GM21515 (cell line): ENCODE data around the gene CD37.
"Not testable (repeated sequence)": the region's sequence is repeated elsewhere in the genome, so short reads cannot be mapped to it uniquely, and the experiment has no call there.

Source experiments
- ATAC-seq: cut with Tn5 transposase; IDR thresholded peaks from one replicate; pipeline ENCODE4 v1.9.1; 2021; ENCODE audit not compliant: unreplicated experiment

CD37 gene

GRCh38 chr19:49373174-49373573, 38.0 kb downstream of the CD37 start:
- ATAC-seq: not testable (repeated sequence)

- no peak for ATAC-seq
Measured at GRCh38 chr19:49374665-49375434, 39.6 kb downstream of the CD37 start.

GRCh38 chr19:49378512-49378911, 43.3 kb downstream of the CD37 start:
- no peak for ATAC-seq

- ATAC-seq: no peak
Measured at GRCh38 chr19:49380391-49380790, 45.2 kb downstream of the CD37 start.

GRCh38 chr19:49382639-49383038, 47.4 kb downstream of the CD37 start:
- no peak for ATAC-seq

- no peak for ATAC-seq
Measured at GRCh38 chr19:49383599-49383998, 48.4 kb downstream of the CD37 start.

GRCh38 chr19:49387936-49388372, 52.7 kb downstream of the CD37 start, which contains the start of gene KASH5:
Gene KASH5, plus strand, starts transcription at chr19:49388249. Its CDS starts 2,635 bp downstream, at chr19:49390884.
- ATAC-seq: no peak

- ATAC-seq: no peak
Measured at GRCh38 chr19:49389406-49389805, 54.2 kb downstream of the CD37 start.
